KBM-7 (cell line): ENCODE measurements around the gene MEG3.

Experiments
- DNase-seq: peaks from one replicate; pipeline ENCODE4 v3.0.0-alpha.2; 2015
- in situ Hi-C: fragments of 300-500 bp; cut with MboI; formaldehyde crosslinking; loops from 2 replicates; pipeline ENCODE4 v1.14.3; 2020; ENCODE audit warnings: low sequenced_read_pairs, low pct_unique_long_range_greater_than_20kb, mixed read lengths

MEG3 gene

GRCh38 chr14:100857923-100858837, 32.3 kb downstream of the MEG3 start:
- in situ Hi-C loops = no loop called here
- DNase-seq = no peak

DNA sequence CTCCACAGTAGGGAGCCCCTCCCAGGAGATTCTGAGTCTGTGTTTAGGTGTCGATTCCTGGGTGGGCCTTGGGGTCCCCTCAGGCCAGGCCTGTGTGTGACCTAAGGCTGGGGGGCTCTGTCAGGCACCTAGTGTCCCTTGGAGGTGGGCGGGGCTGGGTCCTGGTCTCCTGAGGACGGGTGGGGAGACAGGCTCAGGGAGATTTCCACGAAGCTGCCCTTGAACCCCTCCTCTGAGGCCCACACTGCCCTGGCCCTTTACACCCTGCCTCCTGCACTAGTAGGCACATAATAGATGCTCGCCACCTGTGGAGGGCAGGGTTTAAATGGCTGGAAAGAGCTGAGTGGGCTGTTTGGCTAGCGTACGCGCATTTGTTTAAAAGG, 32.9 kb downstream of the MEG3 start:
- in situ Hi-C loops = no loop called here
- DNase-seq = no peak

- in situ Hi-C loops = no loop called here
- DNase-seq = no peak
Observed at GRCh38 chr14:100859781-100860180, 33.9 kb downstream of the MEG3 start.

- no peak for DNase-seq
- in situ Hi-C loops = no loop called here
Observed at GRCh38 chr14:100860556-100861187, 34.8 kb downstream of the MEG3 start.

DNA sequence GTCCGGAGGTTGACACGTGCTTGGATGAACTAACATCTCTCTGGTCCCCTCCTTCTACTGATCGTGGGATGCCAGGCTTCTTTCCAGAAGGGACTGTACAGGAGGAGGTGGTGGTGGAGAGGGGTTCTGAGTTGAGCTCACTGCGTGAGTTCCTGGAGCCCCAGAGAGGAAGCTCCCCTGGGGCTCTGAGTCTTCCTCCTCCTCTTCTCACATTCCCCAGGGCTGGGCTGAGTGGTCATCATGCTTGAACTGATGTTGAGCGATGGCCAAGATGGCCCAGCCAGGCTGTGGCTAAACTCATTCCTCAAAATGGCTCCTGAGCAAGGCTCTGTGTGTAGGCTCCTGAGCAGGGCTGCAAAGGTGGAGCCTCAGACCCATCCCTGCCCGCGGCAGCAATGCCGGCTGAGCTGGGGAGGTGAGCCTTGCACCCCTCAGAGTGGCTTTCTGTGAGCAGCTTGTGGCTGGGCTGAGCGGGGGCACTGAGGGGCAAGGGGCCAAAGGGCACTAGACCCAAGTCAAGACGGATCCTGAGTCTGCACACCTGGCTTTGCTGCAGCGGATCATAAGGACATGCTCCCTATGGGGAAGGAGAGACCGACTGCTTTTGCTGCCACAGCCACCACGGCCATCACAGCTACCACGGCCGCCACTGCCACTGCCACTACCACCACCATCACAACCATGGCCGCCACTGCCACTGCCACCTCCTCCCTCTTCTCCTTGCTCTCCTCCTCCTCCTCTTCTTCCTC, 35.4 kb downstream of the MEG3 start:
- in situ Hi-C loops = no loop called here
- no peak for DNase-seq

GRCh38 chr14:100861937-100862247, 36.0 kb downstream of the MEG3 start:
- DNase-seq = no peak
- in situ Hi-C loops = no loop called here

DNA sequence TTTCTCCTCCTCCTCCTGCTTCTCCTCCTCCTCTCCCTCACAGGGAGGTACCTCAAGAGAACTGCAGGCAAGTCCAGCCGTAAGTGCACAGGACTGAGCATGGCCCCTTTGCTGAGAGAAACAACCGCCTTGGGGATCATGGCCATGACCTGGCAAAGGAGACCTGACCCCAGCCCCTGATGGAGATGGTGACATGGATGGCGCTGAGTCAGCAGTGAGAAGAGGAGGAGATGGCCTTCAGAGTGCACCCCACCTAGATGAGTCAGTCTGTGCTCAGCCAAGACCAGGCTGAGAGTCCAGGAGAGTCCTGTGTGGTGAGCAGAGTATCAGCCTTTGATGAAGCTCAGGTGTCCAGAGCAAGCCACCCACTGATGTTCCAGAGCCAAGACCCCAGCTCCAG, 36.4 kb downstream of the MEG3 start:
- in situ Hi-C loops = no loop called here
- DNase-seq = no peak

- DNase-seq = no peak
- in situ Hi-C loops = no loop called here
Observed at GRCh38 chr14:100862793-100863192, 36.9 kb downstream of the MEG3 start.

GRCh38 chr14:100864206-100864605, 38.3 kb downstream of the MEG3 start:
- no peak for DNase-seq
- in situ Hi-C loops = no loop called here

DNA sequence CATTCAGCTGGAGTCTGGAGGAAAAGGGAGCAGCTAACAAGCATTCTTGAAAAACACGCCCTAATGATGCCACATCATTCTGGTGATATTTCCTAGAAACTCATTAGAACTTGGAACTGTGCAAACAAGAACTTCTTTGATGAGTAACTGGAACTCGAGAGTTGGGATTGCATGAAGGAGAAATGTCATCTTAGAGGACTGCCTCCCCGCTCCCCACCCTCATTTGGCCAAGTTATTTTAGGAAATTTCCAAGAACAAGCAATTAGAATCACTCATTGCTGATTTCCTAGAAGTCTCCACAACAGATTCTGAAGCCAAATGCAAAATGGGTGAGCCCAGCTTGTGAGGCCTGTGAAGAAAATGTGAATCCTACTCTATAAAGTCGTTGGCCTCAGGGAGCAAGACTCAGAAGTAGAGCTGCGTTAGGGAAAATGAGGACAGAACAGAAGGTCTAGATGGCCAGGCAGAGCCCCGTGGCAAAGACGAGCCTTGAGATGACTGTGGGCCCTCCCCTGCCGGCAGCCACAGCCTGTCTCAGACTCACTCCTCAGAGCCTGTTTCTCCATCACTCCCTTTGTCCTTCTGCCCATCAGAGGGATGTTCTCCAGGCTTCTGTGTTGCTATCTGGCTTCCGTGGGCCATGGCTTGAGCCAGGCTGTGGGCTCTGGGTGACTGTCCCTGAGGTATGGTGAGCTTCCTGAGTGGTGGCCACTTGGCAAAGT, 39.2 kb downstream of the MEG3 start:
- in situ Hi-C loops = no loop called here

GRCh38 chr14:100865682-100866591, 40.0 kb downstream of the MEG3 start:
- DNase-seq = no peak
- in situ Hi-C loops = no loop called here

More for the DNA sequence above, 39.2 kb downstream of the MEG3 start:
- peak; percentile 59 for DNase-seq

- in situ Hi-C loops = no loop called here
- DNase-seq = no peak
Observed at GRCh38 chr14:100866666-100867630, 41.0 kb downstream of the MEG3 start.

- in situ Hi-C loops = no loop called here
- DNase-seq = no peak
Observed at GRCh38 chr14:100867631-100868315, 41.9 kb downstream of the MEG3 start.

DNA sequence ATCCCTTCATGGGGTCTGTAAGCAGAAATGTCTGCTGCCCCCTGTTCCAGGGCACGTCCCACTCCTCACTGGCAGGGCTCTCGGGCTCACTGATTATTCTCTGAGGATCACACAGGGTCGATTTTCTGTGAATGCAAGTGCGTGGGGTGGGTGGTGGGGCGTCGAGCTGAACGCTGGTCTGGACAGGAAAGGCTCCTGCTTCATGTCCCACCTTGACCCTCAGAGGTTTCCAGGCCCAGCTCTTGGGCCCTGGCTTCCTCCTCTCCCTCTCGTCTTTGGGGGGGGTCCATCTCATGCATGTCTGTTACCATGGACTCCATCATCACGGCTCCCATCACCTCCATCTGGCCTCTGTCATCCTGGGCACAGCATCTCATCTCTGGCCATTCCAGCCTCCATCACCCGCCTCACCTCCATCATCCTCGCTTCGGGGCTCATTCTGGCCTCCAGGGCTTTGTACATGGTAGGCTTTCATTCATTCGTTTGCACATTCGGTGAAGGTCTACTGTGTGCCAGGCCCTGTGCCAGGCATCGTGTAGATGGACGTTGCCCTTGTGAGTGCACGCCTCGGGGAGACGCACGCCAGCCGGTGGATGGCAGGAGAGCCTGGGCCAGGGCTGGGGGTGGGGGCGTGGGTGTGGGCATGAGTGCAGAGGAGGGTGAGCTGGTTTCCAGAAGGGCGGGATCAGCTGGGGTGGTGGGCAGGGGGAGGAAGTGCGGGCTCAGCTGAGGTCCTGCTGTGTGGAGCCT, 42.9 kb downstream of the MEG3 start:
- in situ Hi-C loops = no loop called here

DNA sequence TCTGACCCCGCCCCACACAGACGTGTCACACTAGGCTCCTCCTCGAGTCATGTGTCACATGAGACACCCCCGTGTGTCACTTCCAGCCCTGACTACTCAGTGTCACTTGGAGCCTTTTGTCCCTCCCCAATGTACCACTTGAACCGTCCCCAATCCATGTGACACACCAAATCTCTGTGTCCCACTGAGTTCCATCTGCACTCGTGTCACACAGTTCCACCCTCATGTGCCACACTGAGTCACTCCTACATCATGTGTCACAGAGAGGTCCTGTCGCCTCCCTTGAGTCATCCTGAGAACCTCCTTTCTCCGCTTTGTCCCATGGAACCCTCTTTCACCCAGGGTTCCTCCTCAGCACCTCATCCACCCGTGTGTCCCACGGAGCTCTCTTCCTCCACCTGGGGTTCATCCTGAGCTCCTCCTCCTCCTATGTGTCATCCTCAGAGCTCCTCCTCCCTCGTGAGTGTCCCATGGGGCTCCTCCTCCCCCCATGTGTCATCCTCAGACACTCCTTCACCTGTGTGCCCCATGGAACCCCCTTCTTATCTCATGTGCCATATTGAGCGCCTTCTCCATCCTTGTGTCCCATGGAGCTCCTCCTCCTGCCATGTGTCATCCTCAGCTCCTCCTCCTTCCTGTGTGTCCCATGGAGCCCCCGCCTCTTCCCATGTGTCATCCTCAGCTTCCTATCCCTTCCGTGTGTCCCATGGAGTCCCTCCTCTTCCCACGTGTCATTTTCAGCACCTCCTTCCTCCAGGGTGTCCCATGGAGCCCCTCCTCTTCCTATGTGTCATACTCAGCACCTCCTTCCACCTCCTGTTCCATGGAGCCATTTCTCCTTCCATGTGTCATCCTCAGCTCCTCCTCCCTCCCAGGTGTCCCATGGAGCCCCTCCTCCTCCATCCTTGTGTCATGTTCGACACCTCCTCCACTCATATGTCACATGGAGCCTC, 45.6 kb downstream of the MEG3 start:
- DNase-seq = peak; percentile 59
- in situ Hi-C loops = no loop called here

More for the DNA sequence above, 42.9 kb downstream of the MEG3 start:
- no peak for DNase-seq
